Stimulated activated CD8-positive, alpha-beta memory T cell treated with anti-CD3 and anti-CD28 coated beads, Interleukin-4, amount 100 ng/mL, for 48 hours (primary cell): ENCODE results near the gene CHMP1A.
"Not testable (repeated sequence)": the region's sequence is repeated elsewhere in the genome, so short reads cannot be mapped to it uniquely, and the experiment has no call there.

Experiments used
- DNase-seq: peaks from one replicate; pipeline ENCODE4 v3.0.0-alpha.2; 2020

Gene CHMP1A

DNA sequence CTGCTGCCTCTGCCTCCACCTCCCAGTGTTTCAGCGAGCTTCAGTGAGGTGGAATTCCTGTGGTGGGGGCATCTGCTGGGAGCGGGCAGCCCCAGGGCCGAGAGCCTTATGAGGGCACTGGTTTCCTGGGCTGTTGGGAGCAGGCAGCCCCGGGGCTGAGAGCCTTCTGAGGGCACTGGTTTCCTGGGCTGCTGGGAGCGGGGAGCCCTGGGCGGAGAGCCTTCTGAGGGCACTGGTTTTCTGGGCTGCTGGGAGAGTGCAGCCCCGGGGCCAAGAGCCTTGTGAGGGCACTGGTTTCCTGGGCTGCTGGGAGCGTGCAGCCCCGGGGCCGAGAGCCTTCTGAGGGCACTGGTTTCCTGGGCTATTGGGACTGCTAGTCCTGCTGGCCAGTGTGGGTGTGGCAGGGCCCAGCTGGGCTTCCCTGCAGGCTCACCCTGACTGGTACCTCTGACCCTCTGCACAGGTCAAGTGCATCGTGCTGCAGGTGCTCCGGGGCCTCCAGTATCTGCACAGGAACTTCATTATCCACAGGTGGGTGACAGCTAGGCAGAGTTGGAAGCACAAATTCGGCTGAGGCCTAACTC is 34.6 kb upstream of the CHMP1A start:
- no peak for DNase-seq

GRCh38 chr16:89691231-89691985 is 33.9 kb upstream of the CHMP1A start:
- DNase-seq: no peak

DNA sequence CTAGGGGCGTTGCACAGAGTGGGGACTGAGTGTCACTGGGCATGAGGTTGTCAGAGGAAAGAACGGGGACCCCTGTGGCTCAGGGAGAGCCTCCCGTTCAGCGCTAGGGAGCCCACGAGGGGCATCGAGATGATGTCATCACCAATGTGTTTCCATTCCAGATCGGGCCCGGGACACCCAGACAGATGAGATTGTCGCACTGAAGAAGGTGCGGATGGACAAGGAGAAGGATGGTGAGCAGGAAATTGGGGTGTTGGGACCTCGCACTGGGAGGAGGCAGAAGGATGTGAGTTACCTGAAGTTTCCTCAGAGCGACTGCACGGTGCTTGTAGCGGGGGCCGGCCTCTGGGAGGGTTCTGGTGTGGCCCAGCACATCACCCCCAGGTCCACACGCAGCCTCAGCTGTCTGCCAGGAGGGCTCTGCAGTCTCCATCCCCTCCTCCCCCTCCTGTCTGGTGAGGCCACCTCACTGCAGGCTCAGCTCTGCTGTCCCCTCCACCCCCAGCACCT is 32.9 kb upstream of the CHMP1A start:
- DNase-seq: no peak

DNA sequence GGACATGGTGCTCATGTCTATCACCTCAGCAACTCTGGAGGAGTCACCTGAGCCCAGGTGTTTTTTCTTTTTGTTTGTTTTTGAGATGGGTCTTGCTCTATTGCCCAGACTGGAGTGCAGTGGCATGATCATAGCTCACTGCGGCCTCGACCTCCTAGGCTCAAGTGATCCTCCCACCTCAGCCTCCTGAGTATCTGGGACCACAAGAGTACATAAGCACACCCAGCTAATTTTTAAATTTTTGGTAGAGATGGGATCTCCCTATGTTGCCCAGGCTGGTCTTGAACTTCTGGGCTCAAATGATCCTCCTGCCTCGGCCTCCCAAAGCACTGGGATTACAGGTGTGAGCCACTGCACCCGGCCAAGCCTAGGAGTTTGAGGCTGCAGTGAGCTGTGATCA is 32.1 kb upstream of the CHMP1A start:
- not testable (repeated sequence) for DNase-seq

- DNase-seq: no peak
These were observed 31.6 kb upstream of the CHMP1A start for GRCh38 chr16:89689142-89689541.

- no peak for DNase-seq
These were observed 30.9 kb upstream of the CHMP1A start for GRCh38 chr16:89688395-89688794.

DNA sequence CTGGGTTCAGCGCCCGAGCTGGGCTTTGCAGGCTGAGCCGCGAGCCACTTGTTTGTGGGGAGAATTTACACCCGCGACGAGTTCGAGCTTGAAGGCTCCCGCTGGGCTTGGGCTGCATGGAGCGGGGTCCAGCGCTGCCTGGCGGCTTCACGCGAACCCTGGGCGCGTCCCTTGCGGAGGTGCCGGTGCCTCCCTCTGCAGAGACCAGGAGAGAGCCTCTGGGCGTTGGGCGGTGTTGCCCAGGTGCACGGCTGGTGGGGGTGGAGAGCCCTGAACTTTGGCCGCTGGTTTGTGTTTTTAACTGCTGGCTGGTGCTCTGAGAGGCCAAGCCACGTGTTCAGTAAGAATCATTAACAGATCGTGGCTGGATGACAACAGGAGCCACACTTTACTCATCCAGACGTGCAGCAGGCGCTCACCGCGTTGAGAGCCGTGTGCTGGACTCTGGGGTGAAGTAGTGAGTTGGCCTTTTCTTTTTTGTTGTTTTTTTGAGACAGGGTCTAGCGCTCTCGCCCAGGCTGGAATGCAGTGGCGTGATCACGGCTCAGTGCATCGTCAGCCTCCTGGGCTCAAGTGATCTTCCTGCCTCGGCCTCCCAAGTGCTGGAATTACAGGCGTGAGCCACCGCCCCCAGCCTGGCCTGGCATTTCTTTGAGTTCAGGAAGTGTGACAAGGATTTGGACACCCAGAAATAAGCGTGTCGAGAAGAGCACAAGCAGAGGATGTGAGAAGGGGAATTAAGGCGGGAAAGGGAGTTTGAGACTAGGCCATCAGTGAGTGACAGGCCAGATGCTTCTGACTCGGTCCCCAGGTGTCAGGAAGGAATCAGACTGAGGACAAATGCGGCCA is 29.8 kb upstream of the CHMP1A start:
- DNase-seq: peak; percentile 37

- peak; percentile 96 for DNase-seq
These were observed 29.1 kb upstream of the CHMP1A start, which contains the start of gene CDK10 for GRCh38 chr16:89686520-89687091. CDK10 (plus strand) TSS chr16:89686689; CDS start chr16:89686711, 22 bp downstream.

- no peak for DNase-seq
These were observed 28.4 kb upstream of the CHMP1A start for GRCh38 chr16:89685916-89686315.

GRCh38 chr16:89678258-89678657 is 20.8 kb upstream of the CHMP1A start:
- DNase-seq: no peak

DNA sequence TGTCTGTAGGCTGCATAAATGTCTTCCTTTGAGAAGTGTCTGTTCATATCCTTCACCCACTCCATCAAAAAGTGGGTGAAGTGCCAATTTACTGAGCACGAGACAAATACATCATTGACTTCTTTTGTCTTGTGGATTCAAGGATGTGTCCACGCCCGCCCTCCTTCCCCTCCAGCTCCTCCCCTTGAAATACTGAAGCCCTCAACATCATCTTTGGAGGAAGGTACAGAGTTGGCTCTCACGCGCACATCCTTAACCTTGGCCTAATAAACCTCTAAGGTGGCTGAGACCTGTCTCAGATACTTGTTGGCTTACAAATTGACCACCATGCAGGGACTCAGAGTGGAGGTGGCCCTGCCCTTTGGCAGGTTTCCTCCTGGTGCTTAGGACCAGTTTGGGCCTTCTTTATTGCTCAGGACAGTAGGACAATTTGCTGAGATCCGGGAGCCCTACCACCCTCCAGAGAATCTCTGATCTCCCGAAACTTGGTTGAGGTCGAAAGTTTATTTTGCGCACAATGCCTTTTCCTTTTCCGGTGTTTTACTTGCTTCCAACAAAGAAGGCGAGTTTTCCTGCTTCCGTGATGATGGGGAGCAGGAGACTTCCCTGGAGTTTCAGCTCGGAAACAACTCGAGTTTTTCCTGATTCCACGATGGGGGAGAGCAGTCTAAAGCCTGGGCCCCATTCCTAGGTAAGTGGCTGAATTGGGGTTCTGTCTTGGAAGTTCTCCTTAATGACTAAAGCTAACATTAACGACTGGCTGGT is 14.9 kb upstream of the CHMP1A start:
- no peak for DNase-seq

- DNase-seq: not testable (repeated sequence)
These were observed 14.1 kb upstream of the CHMP1A start for GRCh38 chr16:89671565-89671964.

DNA sequence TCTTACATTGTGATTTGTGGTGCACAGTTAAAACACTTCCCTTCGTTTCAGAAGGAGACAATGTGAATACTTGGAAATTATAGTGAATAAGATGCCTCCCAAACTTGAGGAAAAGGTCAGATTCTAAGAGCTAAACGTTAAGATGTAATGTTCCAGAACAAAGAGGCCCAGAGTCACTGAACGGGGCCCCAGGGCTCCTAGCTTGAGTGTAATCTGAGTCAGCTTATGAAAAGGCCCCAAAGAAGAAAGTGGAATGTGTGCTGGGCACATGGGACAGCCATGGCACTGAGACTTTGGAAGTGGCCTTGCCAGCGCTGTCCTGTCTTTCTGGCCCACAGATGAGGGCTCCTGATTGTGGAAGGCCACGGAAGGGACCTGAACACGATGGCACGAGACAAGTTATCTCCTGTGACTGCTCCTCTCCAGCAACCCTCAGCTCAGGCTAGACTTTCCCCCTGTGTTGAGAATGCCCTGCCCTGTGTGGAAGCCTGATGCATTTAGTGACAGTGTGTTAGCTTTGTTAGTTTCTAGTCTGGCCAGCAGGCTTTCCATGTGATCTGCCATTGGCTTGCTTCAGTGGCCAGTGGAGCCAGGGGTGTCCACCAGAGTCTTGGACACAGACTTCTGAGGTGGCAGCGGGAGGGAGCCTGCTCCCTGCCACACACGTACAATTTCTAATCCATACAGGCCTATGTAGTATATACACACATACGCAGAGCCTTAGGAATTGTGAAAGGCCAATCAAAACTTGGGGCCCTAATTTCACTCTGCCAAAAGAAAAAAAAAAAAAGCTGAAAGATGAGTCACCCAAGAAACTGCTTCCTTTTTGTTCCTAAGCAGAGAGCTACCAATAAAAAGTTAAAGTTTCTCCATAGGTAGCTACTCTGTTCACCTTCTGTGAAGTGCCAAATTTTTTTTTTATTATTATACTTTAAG is 13.3 kb upstream of the CHMP1A start:
- no peak for DNase-seq

- no peak for DNase-seq
These were observed 12.2 kb upstream of the CHMP1A start for GRCh38 chr16:89669755-89670154.

DNA sequence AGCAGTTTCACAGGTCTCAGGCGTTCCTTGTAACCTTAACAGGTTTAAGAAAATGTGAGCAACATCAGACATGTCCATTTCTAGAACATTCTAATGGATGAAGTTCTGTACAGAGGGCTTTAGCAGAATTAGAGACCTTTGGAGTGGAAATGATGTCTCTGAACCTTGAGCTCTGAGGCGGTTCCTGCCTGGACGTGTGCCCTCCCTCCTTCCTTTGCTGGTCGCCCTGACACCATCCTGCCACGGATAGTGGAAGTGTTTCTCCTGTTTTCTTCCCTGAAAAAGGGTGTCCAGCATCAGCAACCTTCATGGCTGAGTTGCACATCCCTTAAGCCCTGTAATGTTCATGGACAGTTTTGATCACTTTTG is 11.3 kb upstream of the CHMP1A start:
- DNase-seq: no peak

DNA sequence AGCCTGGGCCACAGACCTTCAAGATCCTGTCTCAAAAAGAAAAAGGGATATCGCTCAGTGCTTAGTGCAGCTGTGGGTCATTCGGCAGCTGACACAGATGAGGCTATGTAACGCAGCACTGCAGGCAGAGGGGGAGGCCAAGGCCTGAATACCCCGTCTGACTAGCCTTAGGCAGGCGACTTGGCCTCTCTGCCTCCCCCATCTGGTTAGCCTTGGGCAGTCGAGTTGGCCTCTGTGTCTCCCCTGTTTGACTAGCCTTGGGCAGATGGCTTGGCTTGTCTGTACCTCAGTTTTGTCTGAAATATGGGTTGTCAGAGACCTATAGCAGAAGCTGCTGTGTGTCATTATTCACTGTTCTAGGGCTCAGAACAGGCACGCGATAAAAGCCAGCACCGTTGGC is 10.1 kb upstream of the CHMP1A start:
- DNase-seq: no peak

- DNase-seq: not testable (repeated sequence)
These were observed 9.5 kb upstream of the CHMP1A start for GRCh38 chr16:89667000-89667399.

DNA sequence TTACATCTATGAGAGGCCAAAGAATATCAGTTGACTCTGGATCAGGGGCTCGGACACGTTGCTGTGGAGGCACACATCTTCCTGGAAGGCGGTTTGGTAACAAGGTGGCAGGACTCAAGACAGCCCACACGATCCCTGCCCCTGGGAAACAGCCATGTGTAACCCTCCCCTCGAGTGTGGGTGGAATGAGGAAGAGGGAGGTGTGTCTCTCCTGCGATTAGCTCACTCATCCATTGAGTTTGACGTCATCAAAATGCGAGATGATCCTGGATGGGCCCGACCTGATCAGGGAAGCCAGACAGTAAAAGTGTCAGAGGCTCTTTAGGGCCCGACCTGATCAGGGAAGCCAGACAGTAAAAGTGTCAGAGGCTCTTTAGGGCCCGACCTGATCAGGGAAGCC is 6.7 kb upstream of the CHMP1A start:
- DNase-seq: not testable (repeated sequence)

DNA sequence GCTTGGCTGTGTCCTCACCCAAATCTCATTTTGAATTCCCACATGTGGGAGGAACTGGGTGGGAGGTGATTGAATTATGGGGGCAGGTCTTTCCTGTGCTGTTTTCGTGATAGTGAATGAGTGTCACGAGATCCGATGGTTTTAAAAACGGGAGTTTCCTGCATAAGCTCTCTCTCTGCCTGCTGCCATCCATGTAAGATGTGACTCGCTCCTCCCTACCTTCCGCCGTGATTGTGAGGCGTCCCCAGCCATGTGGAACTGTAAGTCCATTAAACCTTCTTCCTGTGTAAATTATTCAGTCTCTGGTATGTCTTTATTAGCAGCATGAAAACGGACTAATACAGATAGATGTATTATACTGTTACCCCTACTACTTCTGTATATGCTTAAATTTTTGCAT is 3.7 kb upstream of the CHMP1A start:
- DNase-seq: no peak

DNA sequence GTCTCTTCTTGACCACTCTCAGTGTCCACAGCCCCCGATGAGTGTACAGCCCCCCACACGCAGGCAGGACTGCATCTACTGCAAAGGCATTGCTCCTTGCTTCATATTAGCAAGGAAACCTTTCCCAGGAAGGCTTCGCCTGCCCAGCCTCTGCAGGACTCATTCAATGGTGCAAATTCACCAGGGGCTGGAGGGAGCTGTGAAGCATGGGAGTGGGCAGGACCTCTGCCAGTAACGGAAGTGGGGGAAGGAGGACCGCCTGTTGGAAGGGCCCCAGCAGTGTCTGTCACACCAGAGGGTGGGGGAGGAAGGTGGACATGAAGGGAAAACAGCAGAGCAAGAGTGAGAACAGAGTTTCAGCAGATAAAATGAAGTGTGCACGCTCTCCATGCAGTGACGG is 2.6 kb upstream of the CHMP1A start:
- DNase-seq: no peak

- DNase-seq: peak; percentile 60
These were observed 842 bp upstream of the CHMP1A start for GRCh38 chr16:89658221-89658879.
